SK-N-SH treated with all-trans-retinoic acid at 6 μM for 48 hours (cell line): ENCODE results near the gene ZBTB47.

Experiments used
- ARNTL ChIP-seq: fragments of 450-650 bp; formaldehyde crosslinking; IDR thresholded peaks from 2 replicates; pipeline ENCODE4 v1.5.0; 2020; ENCODE audit warnings: low read depth, mild to moderate bottlenecking, moderate library complexity, borderline replicate concordance
- BACH2 ChIP-seq: fragments of 250-450 bp; sonication (Bioruptor Pico); IDR thresholded peaks from 2 replicates; pipeline ENCODE4 v1.9.0; 2021; ENCODE audit warnings: mild to moderate bottlenecking, borderline replicate concordance
- ESRRG ChIP-seq: fragments of 250-450 bp; sonication (Bioruptor Pico); IDR thresholded peaks from 2 replicates; pipeline ENCODE4 v1.6.1; 2021; ENCODE audit warnings: mild to moderate bottlenecking
- ISL1 ChIP-seq: fragments of 250-450 bp; sonication (Bioruptor Pico); IDR thresholded peaks from 2 replicates; pipeline ENCODE4 v2.1.2; 2022; ENCODE audit warnings: mild to moderate bottlenecking, moderate library complexity
- RARB ChIP-seq: fragments of 250-450 bp; sonication (Bioruptor Pico); IDR thresholded peaks from 2 replicates; pipeline ENCODE4 v1.8.0; 2021; ENCODE audit warnings: mild to moderate bottlenecking, moderate library complexity
- SNAI2 ChIP-seq: fragments of 250-450 bp; sonication (Bioruptor Pico); IDR thresholded peaks from 2 replicates; pipeline ENCODE4 v1.5.0; 2020; ENCODE audit warnings: mild to moderate bottlenecking, moderate library complexity
- TF ChIP-seq, protein P1 (sequence below): fragments of 250-450 bp; sonication (Bioruptor Pico); IDR thresholded peaks from 2 replicates; pipeline ENCODE4 v1.8.0; 2020; ENCODE audit warnings: mild to moderate bottlenecking, moderate library complexity, borderline replicate concordance
- TF ChIP-seq, protein P2 (sequence below): fragments of 250-450 bp; sonication (Bioruptor Pico); IDR thresholded peaks from 2 replicates; pipeline ENCODE4 v1.5.1; 2020; ENCODE audit warnings: low read depth, mild to moderate bottlenecking, moderate library complexity

DNA sequence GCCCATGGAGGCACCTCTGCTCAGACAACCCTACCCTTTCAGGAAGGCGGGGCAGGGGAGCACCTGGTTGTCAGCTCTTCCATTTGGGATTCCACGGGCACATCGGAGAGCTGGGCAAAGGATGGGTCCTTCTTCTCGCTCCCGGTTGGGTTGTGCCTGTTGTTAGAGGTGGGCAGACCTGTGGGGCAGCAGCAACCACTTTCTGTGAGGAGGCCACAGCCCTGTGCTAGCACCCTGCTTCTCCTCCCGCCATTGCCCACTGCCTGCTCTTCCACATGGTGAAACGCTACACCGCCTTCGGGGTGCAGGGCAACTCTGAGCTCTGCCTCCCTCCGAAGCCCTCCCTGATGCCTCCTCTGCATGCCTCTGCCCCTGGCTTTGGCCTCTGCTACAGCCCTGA lies 56.1 kb downstream of the ZBTB47 start:
- no peak for TF ChIP-seq SNAI2 (CRISPR knock-in tag)
- TF ChIP-seq ARNTL (CRISPR knock-in tag), result no peak
- no peak for TF ChIP-seq ESRRG (CRISPR knock-in tag)
- TF ChIP-seq ISL1 (CRISPR knock-in tag), result no peak
- no peak for TF ChIP-seq BACH2 (CRISPR knock-in tag)
- no peak for TF ChIP-seq RARB (CRISPR knock-in tag)
- TF ChIP-seq, protein P1, sequence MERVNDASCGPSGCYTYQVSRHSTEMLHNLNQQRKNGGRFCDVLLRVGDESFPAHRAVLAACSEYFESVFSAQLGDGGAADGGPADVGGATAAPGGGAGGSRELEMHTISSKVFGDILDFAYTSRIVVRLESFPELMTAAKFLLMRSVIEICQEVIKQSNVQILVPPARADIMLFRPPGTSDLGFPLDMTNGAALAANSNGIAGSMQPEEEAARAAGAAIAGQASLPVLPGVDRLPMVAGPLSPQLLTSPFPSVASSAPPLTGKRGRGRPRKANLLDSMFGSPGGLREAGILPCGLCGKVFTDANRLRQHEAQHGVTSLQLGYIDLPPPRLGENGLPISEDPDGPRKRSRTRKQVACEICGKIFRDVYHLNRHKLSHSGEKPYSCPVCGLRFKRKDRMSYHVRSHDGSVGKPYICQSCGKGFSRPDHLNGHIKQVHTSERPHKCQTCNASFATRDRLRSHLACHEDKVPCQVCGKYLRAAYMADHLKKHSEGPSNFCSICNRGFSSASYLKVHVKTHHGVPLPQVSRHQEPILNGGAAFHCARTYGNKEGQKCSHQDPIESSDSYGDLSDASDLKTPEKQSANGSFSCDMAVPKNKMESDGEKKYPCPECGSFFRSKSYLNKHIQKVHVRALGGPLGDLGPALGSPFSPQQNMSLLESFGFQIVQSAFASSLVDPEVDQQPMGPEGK (CRISPR knock-in tag), result no peak
- TF ChIP-seq, protein P2, sequence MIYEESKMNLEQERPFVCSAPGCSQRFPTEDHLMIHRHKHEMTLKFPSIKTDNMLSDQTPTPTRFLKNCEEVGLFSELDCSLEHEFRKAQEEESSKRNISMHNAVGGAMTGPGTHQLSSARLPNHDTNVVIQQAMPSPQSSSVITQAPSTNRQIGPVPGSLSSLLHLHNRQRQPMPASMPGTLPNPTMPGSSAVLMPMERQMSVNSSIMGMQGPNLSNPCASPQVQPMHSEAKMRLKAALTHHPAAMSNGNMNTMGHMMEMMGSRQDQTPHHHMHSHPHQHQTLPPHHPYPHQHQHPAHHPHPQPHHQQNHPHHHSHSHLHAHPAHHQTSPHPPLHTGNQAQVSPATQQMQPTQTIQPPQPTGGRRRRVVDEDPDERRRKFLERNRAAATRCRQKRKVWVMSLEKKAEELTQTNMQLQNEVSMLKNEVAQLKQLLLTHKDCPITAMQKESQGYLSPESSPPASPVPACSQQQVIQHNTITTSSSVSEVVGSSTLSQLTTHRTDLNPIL (CRISPR knock-in tag), result no peak
